Adrenal gland (tissue), 12 donors: Measurements from ENCODE around the gene TEX11. TPM values are rescaled to one million over a fixed set of nuclear protein-coding genes. Genes with fewer than 3 reads are reported as not detected.

Experiments
- DNase-seq, 7 donors: peaks; one replicate each; pipeline ENCODE4 v3.0.0-alpha.2; 2019 to 2020
- H3K27ac ChIP-seq, 5 donors: fragments of 200-600 bp; sonication (generic) in 4 of 5; 1 replicate in 3 of 5; 2 replicates in 2 of 5; pipeline versions ENCODE4 v1.5.1 to v1.8.0; 2016 to 2020; ENCODE audit warnings: mild to moderate bottlenecking in 1 of 5
- H3K27me3 ChIP-seq: fragments of 200-600 bp; 2 replicates; pipeline ENCODE4 v1.8.0; 2021
- H3K36me3 ChIP-seq, 2 donors: fragments of 200-600 bp; replicated peaks in 1 of 2; 1 replicate in 1 of 2; 2 replicates in 1 of 2; pipeline versions ENCODE4 v1.5.1 to v1.8.0; 2018 to 2022
- H3K4me1 ChIP-seq, 2 donors: fragments of 200-600 bp; replicated peaks in 1 of 2; 1 replicate in 1 of 2; 2 replicates in 1 of 2; pipeline versions ENCODE4 v1.5.1 to v1.8.0; 2018 to 2021
- H3K4me3 ChIP-seq, 4 donors: fragments of 200-600 bp; sonication (generic) in 3 of 4; one replicate each; pipeline ENCODE4 v1.5.1; 2016 to 2018
- H3K9me3 ChIP-seq, 3 donors: fragments of 200-600 bp; sonication (generic) in 1 of 3; replicated peaks in 1 of 3; 1 replicate in 2 of 3; 2 replicates in 1 of 3; pipeline versions ENCODE4 v1.5.1 to v1.8.0; 2016 to 2021
- POLR2A ChIP-seq, 2 donors: fragments of 450-650 bp; IDR thresholded peaks; one replicate each; pipeline ENCODE4 v1.6.1; 2017; ENCODE audit warnings: antibody characterized with exemption in 2 of 2, mild to moderate bottlenecking in 2 of 2, moderate library complexity in 1 of 2
- WGBS, 4 donors: extraction: QIAGEN DNeasy Blood & Tissue Kit in 2 of 4; methylation state at CpG; one replicate each; pipeline versions ENCODE4 v1.1.5 to v1.1.7; 2013 to 2017; 5-methylcytosine and 5-hydroxymethylcytosine counted together
- intact Hi-C, 2 donors: fragments of 100-400 bp; cut with DNase I; formaldehyde crosslinking; loops; one replicate each; pipeline versions ENCODE4 v1.14.1 to v1.15.0; 2022 to 2023
- polyA plus RNA-seq, 3 donors: library from polyadenylated mRNA; stranded (reverse); fragments of 200-250 nt in 2 of 3; fragments of 350-450 nt in 1 of 3; fragmentation: Illumina TruSeq in 1 of 3; extraction: RNeasy Lipid Tissue Mini Kit (QIAGEN cat#74804) in 1 of 3; gene quantifications; one replicate each; pipeline ENCODE4 v1.2.3, GENCODE V29; 2013 to 2014
- total RNA-seq, 9 donors: library from RNA; depleted of rRNA in 4 of 9; stranded (reverse); fragments of >200 nt in 4 of 9; fragments of 120-200 nt in 1 of 9; fragmentation: NEBNext Ultra II Directional in 1 of 9; extraction: Animal tissue kit (Norgen Biotek cat#: 25700) in 1 of 9; gene quantifications; one replicate each; pipeline versions ENCODE4 v1.1.0 to v1.2.4, GENCODE V29; 2013 to 2023
- TF ChIP-seq, protein P1 (sequence below), 6 experiments: fragments of 450-650 bp in 4 of 6; fragments of 200-600 bp in 2 of 6; sonication (generic) in 1 of 6; IDR thresholded peaks; 1 replicate in 5 of 6; 2 replicates in 1 of 6; pipeline versions ENCODE4 v1.5.1 to v1.8.0; 2016 to 2021; ENCODE audit warnings: antibody characterized with exemption in 6 of 6, mild to moderate bottlenecking in 2 of 6, moderate library complexity in 1 of 6
- donor health status: healthy with polysubstance abuse.
- donor health status: Bipolar disorder and iron deficiency.
- donor health status: DM: yes; HTN: yes; CAD: no.
- donor health status: DM: no; HTN: no; CAD: no.
- donor health status: DM: no; HTN: no; CAD: no.
- donor health status: DM: yes; HTN: yes; CAD: no.

The TEX11 gene
- total and polyA plus RNA-seq, 12 donors = 0.13 TPM; not detected in 11

DNA sequence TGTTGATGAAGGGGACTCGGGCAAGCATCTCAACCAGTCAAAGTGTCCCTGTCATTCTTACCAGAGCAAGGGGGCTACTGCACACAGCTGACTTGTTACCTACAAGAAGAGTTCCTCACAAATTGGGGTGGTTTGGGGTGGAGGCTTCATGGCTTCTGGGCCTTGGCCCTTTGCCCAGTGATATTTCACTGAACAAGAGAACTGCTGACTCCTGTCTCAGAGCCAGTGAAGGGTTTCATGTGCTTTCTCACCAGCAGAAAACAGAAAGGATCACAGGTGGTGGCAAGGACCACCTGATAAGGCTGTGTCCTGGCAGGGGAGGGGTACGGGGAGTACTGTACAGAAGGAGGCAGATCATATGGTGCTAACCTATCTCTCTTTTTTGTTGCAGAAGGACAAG is 410.4 kb downstream of the TEX11 start:
- Histone ChIP-seq H3K27me3 (no peaks in the 10 kb centered on the region), H3K36me3 (no peaks in the 10 kb centered on the region), H3K4me1 (no peaks in the 10 kb centered on the region), H3K27ac (no peak overlapping the region), H3K9me3 (no peaks in the 10 kb centered on the region), H3K4me3 (no peak overlapping the region)
- no peak for DNase-seq
- 74 to 100% (median 91%) methylated on average over 1 to 2 of the region's 2 CpGs for WGBS, 4 donors
- intact Hi-C loops = no loop called here
- no peak for TF ChIP-seq POLR2A (IDR thresholded peaks at IDR 0.05)
- TF ChIP-seq, protein P1, sequence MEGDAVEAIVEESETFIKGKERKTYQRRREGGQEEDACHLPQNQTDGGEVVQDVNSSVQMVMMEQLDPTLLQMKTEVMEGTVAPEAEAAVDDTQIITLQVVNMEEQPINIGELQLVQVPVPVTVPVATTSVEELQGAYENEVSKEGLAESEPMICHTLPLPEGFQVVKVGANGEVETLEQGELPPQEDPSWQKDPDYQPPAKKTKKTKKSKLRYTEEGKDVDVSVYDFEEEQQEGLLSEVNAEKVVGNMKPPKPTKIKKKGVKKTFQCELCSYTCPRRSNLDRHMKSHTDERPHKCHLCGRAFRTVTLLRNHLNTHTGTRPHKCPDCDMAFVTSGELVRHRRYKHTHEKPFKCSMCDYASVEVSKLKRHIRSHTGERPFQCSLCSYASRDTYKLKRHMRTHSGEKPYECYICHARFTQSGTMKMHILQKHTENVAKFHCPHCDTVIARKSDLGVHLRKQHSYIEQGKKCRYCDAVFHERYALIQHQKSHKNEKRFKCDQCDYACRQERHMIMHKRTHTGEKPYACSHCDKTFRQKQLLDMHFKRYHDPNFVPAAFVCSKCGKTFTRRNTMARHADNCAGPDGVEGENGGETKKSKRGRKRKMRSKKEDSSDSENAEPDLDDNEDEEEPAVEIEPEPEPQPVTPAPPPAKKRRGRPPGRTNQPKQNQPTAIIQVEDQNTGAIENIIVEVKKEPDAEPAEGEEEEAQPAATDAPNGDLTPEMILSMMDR (IDR thresholded peaks at IDR 0.05) = no peak

GRCh38 chrX:70497026-70497425 is 411.5 kb downstream of the TEX11 start:
- no peak overlapping the region for H3K27ac ChIP-seq
- no peak for TF ChIP-seq POLR2A (IDR thresholded peaks at IDR 0.05)
- TF ChIP-seq, protein P1 (IDR thresholded peaks at IDR 0.05) = no peak
- 51 to 100% (median 88%) methylated on average over 2 to 3 of the region's 3 CpGs for WGBS, 4 donors
- DNase-seq = no peak
- intact Hi-C loops = no loop called here
- H3K4me1 ChIP-seq = no peaks in the 10 kb centered on the region
- no peaks in the 10 kb centered on the region for H3K36me3 ChIP-seq
- no peaks in the 10 kb centered on the region for H3K27me3 ChIP-seq
- H3K4me3 ChIP-seq = no peak overlapping the region
- H3K9me3 ChIP-seq = no peaks in the 10 kb centered on the region

GRCh38 chrX:70496491-70496890 is 412.0 kb downstream of the TEX11 start:
- Histone ChIP-seq H3K9me3 (no peaks in the 10 kb centered on the region), H3K36me3 (no peaks in the 10 kb centered on the region), H3K4me1 (no peaks in the 10 kb centered on the region), H3K4me3 (no peak overlapping the region), H3K27ac (no peak overlapping the region), H3K27me3 (no peaks in the 10 kb centered on the region)
- intact Hi-C loops = no loop called here
- 48 to 83% (median 49%) methylated on average over 2 to 5 of the region's 5 CpGs; no CpG with 5 or more reads in 1 of the 4 donors for WGBS, 4 donors
- DNase-seq = no peak
- TF ChIP-seq, protein P1 (IDR thresholded peaks at IDR 0.05) = no peak
- TF ChIP-seq POLR2A (IDR thresholded peaks at IDR 0.05) = no peak

DNA sequence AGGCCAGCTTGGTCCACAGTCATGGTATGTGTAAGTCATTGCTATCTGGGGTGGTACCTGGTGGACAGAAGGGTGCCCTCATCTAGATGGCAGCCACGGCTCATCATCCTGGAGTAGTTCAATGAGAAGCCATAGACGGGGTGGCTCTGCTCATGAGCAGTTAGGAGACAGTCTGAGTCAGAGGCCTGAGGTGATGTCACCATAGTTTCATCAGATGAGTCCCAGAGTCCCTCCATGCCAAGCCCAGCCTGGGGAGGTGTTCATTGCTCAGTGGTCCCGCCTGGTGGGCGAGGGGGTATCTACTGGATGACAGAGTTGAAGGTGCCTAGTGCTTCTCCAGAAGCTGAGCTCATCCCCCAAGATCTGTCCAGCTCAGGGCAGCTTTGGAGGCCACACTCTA is 414.1 kb downstream of the TEX11 start:
- intact Hi-C loops = no loop called here
- no peak for DNase-seq
- 54 to 97% (median 79%) methylated on average over 2 to 4 of the region's 4 CpGs; no CpG with 5 or more reads in 1 of the 4 donors for whole genome bisulfite sequencing, 4 donors

More for the DNA sequence above, 414.1 kb downstream of the TEX11 start:
- no peaks in the 10 kb centered on the region for H3K36me3 ChIP-seq
- H3K27ac ChIP-seq = no peak overlapping the region
- H3K4me3 ChIP-seq = no peak overlapping the region
- TF ChIP-seq, protein P1 (IDR thresholded peaks at IDR 0.05) = no peak
- TF ChIP-seq POLR2A (IDR thresholded peaks at IDR 0.05) = no peak
- peaks cover 4% of the 10 kb centered on the region for H3K27me3 ChIP-seq
- no peaks in the 10 kb centered on the region for H3K9me3 ChIP-seq
- no peaks in the 10 kb centered on the region for H3K4me1 ChIP-seq
